ENCODE data around the gene NEXN.
"Not testable (repeated sequence)": the region's sequence is repeated elsewhere in the genome, so short reads cannot be mapped to it uniquely, and the experiment has no call there.

Gene NEXN

GRCh38 chr1:77906019-77906545, 17.7 kb downstream of the NEXN start:
- DNase-seq (ENCODE audit: low read depth): no peak

- DNase-seq (ENCODE audit: low read depth): no peak
These were observed 18.2 kb downstream of the NEXN start for GRCh38 chr1:77906624-77907023.

- DNase-seq (ENCODE audit: low read depth): no peak
These were observed 21.7 kb downstream of the NEXN start for GRCh38 chr1:77910116-77910515.

GRCh38 chr1:77918918-77919317, 30.5 kb downstream of the NEXN start:
- DNase-seq (ENCODE audit: low read depth): not testable (repeated sequence)

GRCh38 chr1:77925518-77925917, 37.1 kb downstream of the NEXN start:
- DNase-seq (ENCODE audit: low read depth): no peak

GRCh38 chr1:77925956-77926355, 37.5 kb downstream of the NEXN start:
- no peak for DNase-seq (ENCODE audit: low read depth)

- DNase-seq (ENCODE audit: low read depth): no peak
These were observed 38.3 kb downstream of the NEXN start for GRCh38 chr1:77926561-77927357.

GRCh38 chr1:77927414-77927813, 39.0 kb downstream of the NEXN start:
- DNase-seq (ENCODE audit: low read depth): no peak

- peak; percentile 42 for DNase-seq (ENCODE audit: low read depth)
These were observed 41.4 kb downstream of the NEXN start for GRCh38 chr1:77929806-77930205.

- no peak for DNase-seq (ENCODE audit: low read depth)
These were observed 50.2 kb downstream of the NEXN start for GRCh38 chr1:77938651-77939050.

- DNase-seq (ENCODE audit: low read depth): no peak
These were observed 52.6 kb downstream of the NEXN start for GRCh38 chr1:77940921-77941570.

- DNase-seq (ENCODE audit: low read depth): no peak
These were observed 54.1 kb downstream of the NEXN start for GRCh38 chr1:77942400-77943140.

- no peak for DNase-seq (ENCODE audit: low read depth)
These were observed 56.9 kb downstream of the NEXN start for GRCh38 chr1:77945345-77945744.

GRCh38 chr1:77948841-77949424, 60.5 kb downstream of the NEXN start:
- peak; percentile 51 for DNase-seq (ENCODE audit: low read depth)

- no peak for DNase-seq (ENCODE audit: low read depth)
These were observed 62.4 kb downstream of the NEXN start for GRCh38 chr1:77950873-77951272.

GRCh38 chr1:77951328-77951727, 62.9 kb downstream of the NEXN start:
- no peak for DNase-seq (ENCODE audit: low read depth)

GRCh38 chr1:77953907-77954306, 65.5 kb downstream of the NEXN start:
- no peak for DNase-seq (ENCODE audit: low read depth)

GRCh38 chr1:77954521-77954920, 66.1 kb downstream of the NEXN start:
- peak; percentile 59 for DNase-seq (ENCODE audit: low read depth)

- DNase-seq (ENCODE audit: low read depth): no peak
These were observed 67.3 kb downstream of the NEXN start for GRCh38 chr1:77955709-77956108.

GRCh38 chr1:77956464-77956863, 68.0 kb downstream of the NEXN start:
- DNase-seq (ENCODE audit: low read depth): no peak

GRCh38 chr1:77958391-77958790, 70.0 kb downstream of the NEXN start:
- DNase-seq (ENCODE audit: low read depth): no peak

- DNase-seq (ENCODE audit: low read depth): no peak
These were observed 70.4 kb downstream of the NEXN start for GRCh38 chr1:77958850-77959249.
